Panc1 (cell line): ENCODE data around the gene YKT6.

Source experiments
- CTCF ChIP-seq: fragments of 450-650 bp; IDR thresholded peaks from 2 replicates; pipeline ENCODE4 v1.5.1; 2017; ENCODE audit warnings: mild to moderate bottlenecking
- POLR2AphosphoS5 ChIP-seq: IDR thresholded peaks from 2 replicates; pipeline ENCODE4 v1.6.1; 2012; ENCODE audit warnings: mild to moderate bottlenecking, low read depth, low read length, moderate library complexity
- SIN3A ChIP-seq: IDR thresholded peaks from 2 replicates; pipeline ENCODE4 v1.6.1; 2012; ENCODE audit warnings: low read depth, mild to moderate bottlenecking, low read length, moderate library complexity, borderline replicate concordance; ENCODE audit not compliant: insufficient read depth

GRCh38 chr7:44239361-44239760 is 38.6 kb downstream of the YKT6 start:
- TF ChIP-seq CTCF, result no peak
- TF ChIP-seq SIN3A, result no peak
- no peak for TF ChIP-seq POLR2AphosphoS5
